ENCODE measurements around the gene TMEM45A.

TMEM45A gene

DNA sequence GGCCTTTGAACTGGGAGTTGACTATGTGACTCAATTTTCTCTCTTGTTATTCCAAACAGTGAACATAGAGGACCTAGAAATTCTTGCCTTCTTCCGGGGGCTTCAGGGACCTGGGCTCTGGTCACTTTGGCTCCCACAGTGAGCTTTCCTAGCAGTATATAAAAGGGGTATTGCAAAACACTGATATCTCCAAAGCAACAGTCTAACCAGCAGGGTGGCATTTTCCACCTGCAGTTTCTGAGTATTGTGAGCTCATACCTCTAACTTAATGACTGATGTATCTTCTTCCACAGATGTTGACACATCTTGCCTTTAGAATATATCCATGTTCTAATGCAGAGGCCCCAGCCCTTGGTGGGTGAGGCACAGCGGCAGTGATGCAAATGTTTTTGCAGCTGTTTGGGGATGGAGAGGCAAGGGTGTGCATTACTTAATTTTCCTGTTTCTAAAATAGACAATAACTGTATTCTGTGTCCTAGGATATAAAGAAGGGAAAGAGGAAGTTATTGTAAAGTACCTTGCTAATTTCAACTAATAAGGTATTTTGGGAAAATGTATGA lies 71.3 kb downstream of the TMEM45A start:
- H3K27ac ChIP-seq (ENCODE audit: insufficient read depth in 1 of 2, low read depth in 1 of 2, low read length in 2 of 2, poor library complexity in 1 of 2, severe bottlenecking in 2 of 2): no peak overlapping the region
- 100% methylated on average over 1 of the region's 2 CpGs for WGBS (ENCODE audit: insufficient coverage)
- peaks cover 0 to 2% (median 0%) of the 10 kb centered on the region in 4 experiments for H3K36me3 ChIP-seq (ENCODE audit: control insufficient read depth in 4 of 4, insufficient read depth in 4 of 4, low read length in 3 of 4)
- DNase-seq: no peak
- no peak overlapping the region for H3K4me3 ChIP-seq (ENCODE audit: control insufficient read depth in 1 of 7, extremely low read depth in 1 of 7, insufficient read depth in 4 of 7, low read depth in 2 of 7, low read length in 6 of 7)
- ChIA-PET POLR2A (no interaction called here), CTCF (no interaction called here)
- no peaks in the 10 kb centered on the region for H3K9me3 ChIP-seq (ENCODE audit: control extremely low read depth in 1 of 5, control insufficient read depth in 4 of 5, insufficient read depth in 2 of 5, low read depth in 1 of 5, low read length in 4 of 5)
- H3K4me1 ChIP-seq (ENCODE audit: control extremely low read depth in 1 of 4, control insufficient read depth in 4 of 4, insufficient read depth in 4 of 4, low read length in 3 of 4): no peaks in the 10 kb centered on the region
- no peaks in the 10 kb centered on the region for H3K27me3 ChIP-seq (replicated peaks in 2 of 5; ENCODE audit: control insufficient read depth in 4 of 5, insufficient read depth in 5 of 5, low read length in 4 of 5)

DNA sequence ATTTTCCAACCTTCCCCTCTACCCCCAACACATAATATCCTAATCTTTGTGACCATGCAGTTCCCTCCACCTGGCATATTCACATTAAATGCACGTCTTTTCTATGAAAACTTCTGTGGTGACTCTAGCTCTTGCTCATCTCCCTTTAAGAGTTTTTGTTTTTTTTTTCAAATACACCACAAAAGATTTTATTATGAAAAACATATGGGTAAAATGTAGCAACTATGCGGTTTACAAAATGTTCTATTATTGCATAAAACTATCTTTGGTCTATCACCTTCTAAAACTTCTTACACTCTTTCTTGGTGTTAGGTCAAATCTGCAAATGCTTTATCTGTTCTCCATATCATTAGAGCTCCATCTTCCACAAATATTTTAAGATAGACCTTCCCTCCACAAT lies 78.4 kb downstream of the TMEM45A start:
- H3K36me3 ChIP-seq (ENCODE audit: control insufficient read depth in 4 of 4, insufficient read depth in 4 of 4, low read length in 3 of 4): peaks cover 0 to 2% (median 0%) of the 10 kb centered on the region in 4 experiments
- CTCF ChIA-PET: interaction anchor here (1.7 kb wide), 1 partner anchor 19 kb away, joined by 4 read pairs; no protein-coding TSS in a partner anchor
- H3K4me1 ChIP-seq (ENCODE audit: control extremely low read depth in 1 of 4, control insufficient read depth in 4 of 4, insufficient read depth in 4 of 4, low read length in 3 of 4): no peaks in the 10 kb centered on the region
- POLR2A ChIA-PET: no interaction called here
- WGBS (ENCODE audit: insufficient coverage): no CpG with 5 or more reads among the region's 2 CpGs
- H3K27ac ChIP-seq (ENCODE audit: insufficient read depth in 1 of 2, low read depth in 1 of 2, low read length in 2 of 2, poor library complexity in 1 of 2, severe bottlenecking in 2 of 2): no peak overlapping the region
- H3K4me3 ChIP-seq (ENCODE audit: control insufficient read depth in 1 of 7, extremely low read depth in 1 of 7, insufficient read depth in 4 of 7, low read depth in 2 of 7, low read length in 6 of 7): no peak overlapping the region
- DNase-seq: no peak
- no peaks in the 10 kb centered on the region for H3K27me3 ChIP-seq (replicated peaks in 2 of 5; ENCODE audit: control insufficient read depth in 4 of 5, insufficient read depth in 5 of 5, low read length in 4 of 5)
- H3K9me3 ChIP-seq (ENCODE audit: control extremely low read depth in 1 of 5, control insufficient read depth in 4 of 5, insufficient read depth in 2 of 5, low read depth in 1 of 5, low read length in 4 of 5): no peaks in the 10 kb centered on the region

DNA sequence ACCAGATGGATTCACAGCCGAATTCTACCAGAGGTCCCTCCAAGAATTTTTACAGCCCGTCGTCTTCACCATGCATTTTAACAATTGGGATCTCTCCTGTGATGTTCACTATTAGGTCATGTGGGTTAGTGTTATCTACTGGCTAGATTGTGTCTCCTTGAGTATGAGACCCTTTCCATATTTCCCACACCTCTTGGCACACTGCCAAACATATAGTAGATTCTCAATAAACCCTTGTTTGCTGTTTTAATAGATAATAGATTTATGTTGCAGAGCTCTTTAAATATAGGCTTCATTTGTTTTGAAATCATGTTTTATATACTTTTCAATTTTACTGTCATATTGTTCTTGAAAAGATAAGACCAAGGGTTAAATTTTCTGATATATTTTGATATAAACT lies 82.1 kb downstream of the TMEM45A start:
- WGBS (ENCODE audit: insufficient coverage): 90% methylated on average over 2 of the region's 3 CpGs
- ChIA-PET POLR2A (no interaction called here), CTCF (interaction anchor here (1.2 kb wide), 1 partner anchor 17 kb away, joined by 3 read pairs; no protein-coding TSS in a partner anchor)
- Histone ChIP-seq H3K36me3 (ENCODE audit: control insufficient read depth in 4 of 4, insufficient read depth in 4 of 4, low read length in 3 of 4) (no peaks in the 10 kb centered on the region), H3K27me3 (replicated peaks in 2 of 5; ENCODE audit: control insufficient read depth in 4 of 5, insufficient read depth in 5 of 5, low read length in 4 of 5) (no peaks in the 10 kb centered on the region), H3K27ac (ENCODE audit: insufficient read depth in 1 of 2, low read depth in 1 of 2, low read length in 2 of 2, poor library complexity in 1 of 2, severe bottlenecking in 2 of 2) (no peak overlapping the region), H3K9me3 (ENCODE audit: control extremely low read depth in 1 of 5, control insufficient read depth in 4 of 5, insufficient read depth in 2 of 5, low read depth in 1 of 5, low read length in 4 of 5) (no peaks in the 10 kb centered on the region), H3K4me3 (ENCODE audit: control insufficient read depth in 1 of 7, extremely low read depth in 1 of 7, insufficient read depth in 4 of 7, low read depth in 2 of 7, low read length in 6 of 7) (no peak overlapping the region), H3K4me1 (ENCODE audit: control extremely low read depth in 1 of 4, control insufficient read depth in 4 of 4, insufficient read depth in 4 of 4, low read length in 3 of 4) (no peaks in the 10 kb centered on the region)
- no peak for DNase-seq

GRCh38 chr3:100575704-100576103 lies 83.3 kb downstream of the TMEM45A start:
- no peak for DNase-seq
- H3K27me3 ChIP-seq (replicated peaks in 2 of 5; ENCODE audit: control insufficient read depth in 4 of 5, insufficient read depth in 5 of 5, low read length in 4 of 5): no peaks in the 10 kb centered on the region
- POLR2A ChIA-PET: no interaction called here
- H3K27ac ChIP-seq (ENCODE audit: insufficient read depth in 1 of 2, low read depth in 1 of 2, low read length in 2 of 2, poor library complexity in 1 of 2, severe bottlenecking in 2 of 2): no peak overlapping the region
- CTCF ChIA-PET: interaction anchor here (1.7 kb wide), 1 partner anchor 17 kb away, joined by 5 read pairs; no protein-coding TSS in a partner anchor
- H3K9me3 ChIP-seq (ENCODE audit: control extremely low read depth in 1 of 5, control insufficient read depth in 4 of 5, insufficient read depth in 2 of 5, low read depth in 1 of 5, low read length in 4 of 5): no peaks in the 10 kb centered on the region
- no peak overlapping the region for H3K4me3 ChIP-seq (ENCODE audit: control insufficient read depth in 1 of 7, extremely low read depth in 1 of 7, insufficient read depth in 4 of 7, low read depth in 2 of 7, low read length in 6 of 7)
- no peaks in the 10 kb centered on the region for H3K36me3 ChIP-seq (ENCODE audit: control insufficient read depth in 4 of 4, insufficient read depth in 4 of 4, low read length in 3 of 4)
- no peaks in the 10 kb centered on the region for H3K4me1 ChIP-seq (ENCODE audit: control extremely low read depth in 1 of 4, control insufficient read depth in 4 of 4, insufficient read depth in 4 of 4, low read length in 3 of 4)
- 95% methylated on average over 6 of the region's 6 CpGs for WGBS (ENCODE audit: insufficient coverage)

DNA sequence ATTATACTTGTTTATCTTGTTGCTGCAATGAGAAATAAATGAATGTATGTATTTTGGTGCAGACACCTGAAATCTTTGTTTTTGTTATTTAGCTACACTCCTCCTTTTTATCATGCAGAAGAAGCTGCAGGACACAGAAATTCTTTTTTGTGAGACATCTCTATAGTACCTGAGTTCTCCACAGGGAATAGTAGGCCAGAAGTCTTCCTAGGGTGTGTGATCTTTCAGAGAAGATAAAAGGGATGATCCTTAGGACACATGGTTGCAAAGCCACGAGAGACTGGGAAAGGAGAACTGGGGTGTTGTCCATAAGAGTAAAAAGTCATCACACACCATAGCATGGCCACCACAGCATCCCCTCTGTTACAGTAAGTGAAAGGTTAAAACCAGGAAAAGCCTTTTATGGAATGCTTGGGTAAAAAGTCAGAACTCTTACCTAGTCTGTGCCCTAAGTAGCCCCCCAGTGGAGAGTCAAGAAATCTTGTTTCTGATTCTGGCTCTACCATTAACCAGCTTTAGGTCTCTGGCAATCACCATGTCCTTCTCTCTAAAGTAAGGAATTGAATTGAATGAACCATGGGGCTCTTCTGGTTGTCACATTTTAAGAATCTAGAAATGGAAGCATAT lies 85.1 kb downstream of the TMEM45A start:
- CTCF ChIA-PET: interaction anchor here (0.9 to 2.2 kb wide), 5 partner anchors 12 to 120 kb away, joined by 3 to 7 read pairs (median 3); no protein-coding TSS in a partner anchor
- no CpG with 5 or more reads among the region's 1 CpG for WGBS (ENCODE audit: insufficient coverage)
- no peak for DNase-seq
- H3K27me3 ChIP-seq (replicated peaks in 2 of 5; ENCODE audit: control insufficient read depth in 4 of 5, insufficient read depth in 5 of 5, low read length in 4 of 5): no peaks in the 10 kb centered on the region
- H3K4me3 ChIP-seq (ENCODE audit: control insufficient read depth in 1 of 7, extremely low read depth in 1 of 7, insufficient read depth in 4 of 7, low read depth in 2 of 7, low read length in 6 of 7): no peak overlapping the region
- no peaks in the 10 kb centered on the region for H3K4me1 ChIP-seq (ENCODE audit: control extremely low read depth in 1 of 4, control insufficient read depth in 4 of 4, insufficient read depth in 4 of 4, low read length in 3 of 4)
- POLR2A ChIA-PET: no interaction called here
- no peaks in the 10 kb centered on the region for H3K36me3 ChIP-seq (ENCODE audit: control insufficient read depth in 4 of 4, insufficient read depth in 4 of 4, low read length in 3 of 4)
- H3K27ac ChIP-seq (ENCODE audit: insufficient read depth in 1 of 2, low read depth in 1 of 2, low read length in 2 of 2, poor library complexity in 1 of 2, severe bottlenecking in 2 of 2): no peak overlapping the region
- no peaks in the 10 kb centered on the region for H3K9me3 ChIP-seq (ENCODE audit: control extremely low read depth in 1 of 5, control insufficient read depth in 4 of 5, insufficient read depth in 2 of 5, low read depth in 1 of 5, low read length in 4 of 5)

- H3K27me3 ChIP-seq (replicated peaks in 2 of 5; ENCODE audit: control insufficient read depth in 4 of 5, insufficient read depth in 5 of 5, low read length in 4 of 5): no peaks in the 10 kb centered on the region
- no peak for DNase-seq
- ChIA-PET CTCF (interaction anchor here (2.2 kb wide), 1 partner anchor 11 kb away, joined by 7 read pairs; no protein-coding TSS in a partner anchor), POLR2A (no interaction called here)
- no peaks in the 10 kb centered on the region for H3K9me3 ChIP-seq (ENCODE audit: control extremely low read depth in 1 of 5, control insufficient read depth in 4 of 5, insufficient read depth in 2 of 5, low read depth in 1 of 5, low read length in 4 of 5)
- H3K36me3 ChIP-seq (ENCODE audit: control insufficient read depth in 4 of 4, insufficient read depth in 4 of 4, low read length in 3 of 4): no peaks in the 10 kb centered on the region
- no peak overlapping the region for H3K4me3 ChIP-seq (ENCODE audit: control insufficient read depth in 1 of 7, extremely low read depth in 1 of 7, insufficient read depth in 4 of 7, low read depth in 2 of 7, low read length in 6 of 7)
- no peak overlapping the region for H3K27ac ChIP-seq (ENCODE audit: insufficient read depth in 1 of 2, low read depth in 1 of 2, low read length in 2 of 2, poor library complexity in 1 of 2, severe bottlenecking in 2 of 2)
- H3K4me1 ChIP-seq (ENCODE audit: control extremely low read depth in 1 of 4, control insufficient read depth in 4 of 4, insufficient read depth in 4 of 4, low read length in 3 of 4): no peaks in the 10 kb centered on the region
These were observed 86.2 kb downstream of the TMEM45A start for GRCh38 chr3:100578646-100579045.

DNA sequence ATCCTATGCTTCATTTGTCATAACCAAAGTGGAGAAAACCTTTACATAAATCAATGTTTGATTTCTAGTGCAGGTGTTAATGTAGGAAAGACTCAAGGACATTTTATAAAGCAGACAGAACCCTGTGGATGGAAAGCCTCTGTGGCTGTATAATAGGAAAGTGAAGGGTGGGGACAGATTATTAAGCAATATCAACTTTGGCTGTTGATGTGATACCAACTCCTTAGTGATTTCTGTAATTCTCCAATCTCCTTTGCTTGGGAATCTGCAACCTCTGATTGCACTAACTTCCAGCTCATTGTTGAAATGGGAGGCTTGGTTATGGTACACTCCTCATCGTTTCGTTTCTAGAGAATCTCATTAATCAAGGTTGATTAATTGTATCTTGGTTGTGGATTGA lies 87.7 kb downstream of the TMEM45A start:
- H3K36me3 ChIP-seq (ENCODE audit: control insufficient read depth in 4 of 4, insufficient read depth in 4 of 4, low read length in 3 of 4): no peaks in the 10 kb centered on the region
- no peaks in the 10 kb centered on the region for H3K27me3 ChIP-seq (replicated peaks in 2 of 5; ENCODE audit: control insufficient read depth in 4 of 5, insufficient read depth in 5 of 5, low read length in 4 of 5)
- no peak for DNase-seq
- no peaks in the 10 kb centered on the region for H3K4me1 ChIP-seq (ENCODE audit: control extremely low read depth in 1 of 4, control insufficient read depth in 4 of 4, insufficient read depth in 4 of 4, low read length in 3 of 4)
- no peak overlapping the region for H3K4me3 ChIP-seq (ENCODE audit: control insufficient read depth in 1 of 7, extremely low read depth in 1 of 7, insufficient read depth in 4 of 7, low read depth in 2 of 7, low read length in 6 of 7)
- ChIA-PET POLR2A (no interaction called here), CTCF (interaction anchor here (1.8 kb wide), 1 partner anchor 9 kb away, joined by 6 read pairs; no protein-coding TSS in a partner anchor)
- no peak overlapping the region for H3K27ac ChIP-seq (ENCODE audit: insufficient read depth in 1 of 2, low read depth in 1 of 2, low read length in 2 of 2, poor library complexity in 1 of 2, severe bottlenecking in 2 of 2)
- no CpG with 5 or more reads among the region's 2 CpGs for WGBS (ENCODE audit: insufficient coverage)
- H3K9me3 ChIP-seq (ENCODE audit: control extremely low read depth in 1 of 5, control insufficient read depth in 4 of 5, insufficient read depth in 2 of 5, low read depth in 1 of 5, low read length in 4 of 5): no peaks in the 10 kb centered on the region

Measured in common myeloid progenitor, CD34-positive (primary cell).